HG02970 (cell line): ENCODE measurements around the gene PPP1R14D.

Experiments used
- ATAC-seq: cut with Tn5 transposase; IDR thresholded peaks from one replicate; pipeline ENCODE4 v1.9.1; 2021; ENCODE audit warnings: mild to moderate bottlenecking, moderate library complexity, moderate number of reproducible peaks; ENCODE audit not compliant: unreplicated experiment, low FRiP score

Gene PPP1R14D

GRCh38 chr15:40787991-40788390 is 40.5 kb downstream of the PPP1R14D start:
- no peak for ATAC-seq

- no peak for ATAC-seq
Measured at GRCh38 chr15:40787344-40787841, 41.1 kb downstream of the PPP1R14D start.

GRCh38 chr15:40785814-40786213 is 42.7 kb downstream of the PPP1R14D start:
- no peak for ATAC-seq

GRCh38 chr15:40785164-40785563 is 43.3 kb downstream of the PPP1R14D start:
- no peak for ATAC-seq

- no peak for ATAC-seq
Measured at GRCh38 chr15:40782609-40783227, 45.8 kb downstream of the PPP1R14D start.

- ATAC-seq: no peak
Measured at GRCh38 chr15:40776537-40777141, 51.9 kb downstream of the PPP1R14D start.

- no peak for ATAC-seq
Measured at GRCh38 chr15:40775740-40776536, 52.6 kb downstream of the PPP1R14D start.

- ATAC-seq: no peak
Measured at GRCh38 chr15:40775007-40775406, 53.5 kb downstream of the PPP1R14D start.

- no peak for ATAC-seq
Measured at GRCh38 chr15:40773902-40774301, 54.6 kb downstream of the PPP1R14D start.

- no peak for ATAC-seq
Measured at GRCh38 chr15:40773496-40773895, 55.0 kb downstream of the PPP1R14D start.

- ATAC-seq: no peak
Measured at GRCh38 chr15:40772014-40772413, 56.5 kb downstream of the PPP1R14D start.

- no peak for ATAC-seq
Measured at GRCh38 chr15:40771242-40771641, 57.3 kb downstream of the PPP1R14D start.

GRCh38 chr15:40770147-40770721 is 58.3 kb downstream of the PPP1R14D start:
- no peak for ATAC-seq

- ATAC-seq: no peak
Measured at GRCh38 chr15:40769274-40770146, 59.0 kb downstream of the PPP1R14D start, which contains the start of gene C15orf62. Gene C15orf62 (plus strand): TSS chr15:40769980. CDS start chr15:40770496, 516 bp downstream.

- no peak for ATAC-seq
Measured at GRCh38 chr15:40768521-40769273, 59.8 kb downstream of the PPP1R14D start.

- ATAC-seq: no peak
Measured at GRCh38 chr15:40767838-40768500, 60.5 kb downstream of the PPP1R14D start.

- no peak for ATAC-seq
Measured at GRCh38 chr15:40766906-40767837, 61.3 kb downstream of the PPP1R14D start.
